SH-SY5Y (cell line): Measurements from ENCODE around the gene ADAMTS2.

ENCODE experiments used
- GATA2 ChIP-seq: IDR thresholded peaks from 2 replicates; pipeline ENCODE4 v1.6.1; 2011; ENCODE audit warnings: mild to moderate bottlenecking, low read depth, low read length
- GATA3 ChIP-seq: IDR thresholded peaks from 2 replicates; pipeline ENCODE4 v1.6.1; 2011; ENCODE audit warnings: low read depth, mild to moderate bottlenecking, low read length, moderate library complexity

DNA sequence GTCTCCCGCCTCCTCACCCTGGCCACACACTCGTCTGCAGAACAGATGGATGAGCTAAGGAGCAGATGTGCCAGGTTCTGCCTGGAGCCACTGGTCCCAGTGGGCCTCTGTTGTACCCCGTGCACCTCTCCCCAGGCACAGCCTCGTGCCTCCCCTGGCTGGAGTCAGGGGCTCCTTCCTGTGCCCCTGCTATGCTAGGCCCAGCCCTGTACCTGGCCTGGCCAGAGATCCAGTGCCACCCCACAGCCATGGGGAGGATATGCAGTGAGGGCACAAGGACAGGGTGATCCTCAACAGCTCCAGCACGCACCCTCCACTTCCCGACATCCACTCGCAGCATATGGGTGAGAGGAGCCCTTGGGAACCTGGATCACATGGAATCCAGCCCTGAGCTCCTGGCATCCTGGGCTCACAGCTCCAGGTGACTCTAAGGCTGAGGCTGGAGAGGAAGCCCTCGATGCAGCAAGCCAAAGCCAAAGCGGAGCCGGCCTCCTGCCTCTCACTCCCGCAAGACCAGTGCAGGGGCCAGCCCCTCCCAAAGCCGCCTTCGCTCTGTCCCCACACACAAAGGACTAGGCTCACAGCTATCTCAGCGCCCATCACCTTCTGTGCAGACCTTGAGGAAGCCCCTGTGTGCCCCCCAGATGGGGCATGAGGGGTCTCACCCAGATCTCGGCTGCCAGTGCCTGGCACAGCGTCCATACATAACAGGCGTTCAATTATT is 23.7 kb upstream of the ADAMTS2 start:
- TF ChIP-seq GATA3, result no peak
- TF ChIP-seq GATA2, result no peak
